RWPE2 (cell line): Measurements from ENCODE around the gene MRTFA.
A peak's percentile ranks its signal among the peaks of the same experiment; 100 is the strongest.

Experiments
- ATAC-seq: fragments of 200-7000 bp; cut with Tn5 transposase; 3 replicates; pipeline ENCODE4 v1.9.1; 2021; ENCODE audit warnings: low read depth
- DNase-seq: peaks from one replicate; pipeline ENCODE4 v3.0.0-alpha.2; 2020; ENCODE audit warnings: low spot score
- H3K27ac ChIP-seq: fragments of 450-650 bp; 2 replicates; pipeline ENCODE4 v1.5.1; 2017; ENCODE audit warnings: mild to moderate bottlenecking; ENCODE audit not compliant: poor library complexity, severe bottlenecking
- H3K27me3 ChIP-seq: fragments of 250-450 bp; sonication (Bioruptor Pico); 2 replicates; pipeline ENCODE4 v1.5.1; 2021; ENCODE audit warnings: mild to moderate bottlenecking, moderate library complexity; ENCODE audit not compliant: insufficient read depth, poor library complexity, severe bottlenecking
- H3K36me3 ChIP-seq: fragments of 250-450 bp; sonication (Bioruptor Pico); 2 replicates; pipeline ENCODE4 v1.5.1; 2020; ENCODE audit warnings: low read depth, mild to moderate bottlenecking, moderate library complexity
- H3K4me1 ChIP-seq: fragments of 250-450 bp; sonication (Bioruptor Pico); 2 replicates; pipeline ENCODE4 v1.5.1; 2021; ENCODE audit warnings: mild to moderate bottlenecking, moderate library complexity; ENCODE audit not compliant: insufficient read depth, poor library complexity, severe bottlenecking
- H3K4me3 ChIP-seq: fragments of 250-450 bp; sonication (Bioruptor Pico); 2 replicates; pipeline ENCODE4 v1.5.1; 2021; ENCODE audit warnings: mild to moderate bottlenecking, moderate library complexity; ENCODE audit not compliant: severe bottlenecking
- H3K9me3 ChIP-seq: fragments of 250-450 bp; sonication (Bioruptor Pico); 2 replicates; pipeline ENCODE4 v1.5.1; 2021; ENCODE audit warnings: mild to moderate bottlenecking, moderate library complexity; ENCODE audit not compliant: severe bottlenecking
- TF ChIP-seq, protein P1 (sequence below): fragments of 450-650 bp; IDR thresholded peaks from one replicate; pipeline ENCODE4 v1.5.1; 2017; ENCODE audit warnings: mild to moderate bottlenecking, moderate library complexity; ENCODE audit not compliant: poor library complexity, severe bottlenecking

The MRTFA gene

DNA sequence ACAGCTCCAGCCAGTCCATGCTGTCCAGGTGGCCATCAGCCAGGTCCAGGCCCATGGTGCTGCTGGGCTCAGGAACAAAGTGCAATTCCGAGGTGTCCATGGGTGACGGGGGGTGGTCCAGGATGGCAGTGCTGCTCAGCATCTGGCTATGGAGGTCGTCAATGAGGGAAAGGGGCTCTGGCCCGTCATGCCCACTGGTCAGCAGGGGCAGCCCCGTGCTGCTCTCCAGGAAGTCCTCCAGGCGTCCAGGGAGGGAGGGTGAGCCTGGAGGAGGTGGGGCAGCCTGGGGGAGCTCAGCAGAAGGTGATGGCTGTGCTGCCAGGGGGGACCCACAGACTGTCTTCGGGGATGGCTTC is 225.0 kb downstream of the MRTFA start:
- Histone ChIP-seq H3K36me3 (peaks cover 58% of the 10 kb centered on the region), H3K4me1 (no peaks in the 10 kb centered on the region), H3K9me3 (no peaks in the 10 kb centered on the region), H3K4me3 (no peak overlapping the region), H3K27ac (no peak overlapping the region), H3K27me3 (no peaks in the 10 kb centered on the region)
- ATAC-seq (no peak), DNase-seq (no peak)
- TF ChIP-seq, protein P1, sequence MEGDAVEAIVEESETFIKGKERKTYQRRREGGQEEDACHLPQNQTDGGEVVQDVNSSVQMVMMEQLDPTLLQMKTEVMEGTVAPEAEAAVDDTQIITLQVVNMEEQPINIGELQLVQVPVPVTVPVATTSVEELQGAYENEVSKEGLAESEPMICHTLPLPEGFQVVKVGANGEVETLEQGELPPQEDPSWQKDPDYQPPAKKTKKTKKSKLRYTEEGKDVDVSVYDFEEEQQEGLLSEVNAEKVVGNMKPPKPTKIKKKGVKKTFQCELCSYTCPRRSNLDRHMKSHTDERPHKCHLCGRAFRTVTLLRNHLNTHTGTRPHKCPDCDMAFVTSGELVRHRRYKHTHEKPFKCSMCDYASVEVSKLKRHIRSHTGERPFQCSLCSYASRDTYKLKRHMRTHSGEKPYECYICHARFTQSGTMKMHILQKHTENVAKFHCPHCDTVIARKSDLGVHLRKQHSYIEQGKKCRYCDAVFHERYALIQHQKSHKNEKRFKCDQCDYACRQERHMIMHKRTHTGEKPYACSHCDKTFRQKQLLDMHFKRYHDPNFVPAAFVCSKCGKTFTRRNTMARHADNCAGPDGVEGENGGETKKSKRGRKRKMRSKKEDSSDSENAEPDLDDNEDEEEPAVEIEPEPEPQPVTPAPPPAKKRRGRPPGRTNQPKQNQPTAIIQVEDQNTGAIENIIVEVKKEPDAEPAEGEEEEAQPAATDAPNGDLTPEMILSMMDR: no peak

GRCh38 chr22:40410731-40411505 is 225.6 kb downstream of the MRTFA start:
- no peak overlapping the region for H3K4me3 ChIP-seq
- H3K27ac ChIP-seq: peak overlapping the region; percentile 26
- H3K4me1 ChIP-seq: no peaks in the 10 kb centered on the region
- DNase-seq (no peak), ATAC-seq (no peak)
- H3K9me3 ChIP-seq: no peaks in the 10 kb centered on the region
- TF ChIP-seq, protein P1: no peak
- no peaks in the 10 kb centered on the region for H3K27me3 ChIP-seq
- H3K36me3 ChIP-seq: peaks cover 59% of the 10 kb centered on the region

DNA sequence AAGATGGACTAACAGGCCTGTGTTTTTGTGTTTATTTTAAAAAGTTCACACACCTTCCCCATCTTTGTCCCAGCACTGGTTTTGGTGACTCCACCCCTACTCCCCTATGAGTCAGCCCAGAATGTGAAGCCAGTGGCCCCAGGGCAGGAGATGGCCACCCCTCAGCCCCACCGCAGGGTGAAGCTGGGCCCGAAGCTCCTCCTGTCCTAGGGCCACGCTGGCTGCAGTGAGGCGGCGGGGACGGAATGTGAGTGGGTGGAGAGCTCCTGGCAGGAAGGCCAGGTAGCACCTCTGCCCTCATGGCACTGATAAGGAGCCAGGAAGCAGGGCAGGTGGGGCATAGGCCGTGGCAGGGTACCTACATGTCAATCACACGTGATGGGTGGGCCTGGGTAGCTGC is 226.2 kb downstream of the MRTFA start:
- H3K27ac ChIP-seq: peak overlapping the region; percentile 26
- DNase-seq (no peak), ATAC-seq (peak; percentile 72)
- H3K4me1 ChIP-seq: no peaks in the 10 kb centered on the region
- no peak overlapping the region for H3K4me3 ChIP-seq
- H3K27me3 ChIP-seq: no peaks in the 10 kb centered on the region
- TF ChIP-seq, protein P1: no peak
- H3K9me3 ChIP-seq: no peaks in the 10 kb centered on the region
- peaks cover 63% of the 10 kb centered on the region for H3K36me3 ChIP-seq

DNA sequence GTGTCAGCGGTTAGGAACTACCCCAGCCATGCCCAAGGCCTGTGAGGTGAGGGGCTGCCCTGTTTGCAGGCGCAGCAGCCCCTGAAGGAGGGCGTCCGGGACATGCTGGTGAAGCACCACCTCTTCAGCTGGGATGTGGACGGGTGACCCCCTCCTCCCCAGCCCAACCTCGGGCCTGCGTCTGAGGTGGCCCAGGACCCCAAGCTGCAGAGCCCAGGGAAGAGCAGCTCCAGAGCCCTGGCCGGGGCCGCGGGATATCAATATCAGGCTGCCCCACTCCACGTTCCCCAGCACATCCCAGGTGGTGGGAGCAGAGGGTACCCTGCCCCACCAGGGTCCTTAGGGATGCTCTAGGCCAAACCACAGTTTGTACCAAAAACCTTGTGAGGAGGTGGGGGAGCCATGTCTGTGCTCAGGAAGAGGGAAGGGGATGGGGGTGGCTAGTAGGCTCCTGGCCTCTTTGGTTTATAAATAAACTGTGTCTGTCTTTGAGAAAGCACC is 226.9 kb downstream of the MRTFA start:
- DNase-seq: no peak

More for the DNA sequence above, 226.9 kb downstream of the MRTFA start:
- no peaks in the 10 kb centered on the region for H3K27me3 ChIP-seq
- H3K4me3 ChIP-seq: no peak overlapping the region
- H3K4me1 ChIP-seq: no peaks in the 10 kb centered on the region
- ATAC-seq: no peak
- peaks cover 63% of the 10 kb centered on the region for H3K36me3 ChIP-seq
- peak overlapping the region; percentile 26 for H3K27ac ChIP-seq
- TF ChIP-seq, protein P1: no peak
- no peaks in the 10 kb centered on the region for H3K9me3 ChIP-seq
